NT2/D1 (cell line): ENCODE measurements around the gene CFC1.
"Not testable (repeated sequence)": the region's sequence is repeated elsewhere in the genome, so short reads cannot be mapped to it uniquely, and the experiment has no call there.

ENCODE experiments used
- SUZ12 ChIP-seq: IDR thresholded peaks from 2 replicates; pipeline ENCODE4 v1.6.1; 2011; ENCODE audit not compliant: insufficient read length, insufficient read depth; ENCODE audit errors: extremely low read depth
- YY1 ChIP-seq: IDR thresholded peaks from 2 replicates; pipeline ENCODE4 v1.6.1; 2011; ENCODE audit not compliant: insufficient read length, insufficient read depth

DNA sequence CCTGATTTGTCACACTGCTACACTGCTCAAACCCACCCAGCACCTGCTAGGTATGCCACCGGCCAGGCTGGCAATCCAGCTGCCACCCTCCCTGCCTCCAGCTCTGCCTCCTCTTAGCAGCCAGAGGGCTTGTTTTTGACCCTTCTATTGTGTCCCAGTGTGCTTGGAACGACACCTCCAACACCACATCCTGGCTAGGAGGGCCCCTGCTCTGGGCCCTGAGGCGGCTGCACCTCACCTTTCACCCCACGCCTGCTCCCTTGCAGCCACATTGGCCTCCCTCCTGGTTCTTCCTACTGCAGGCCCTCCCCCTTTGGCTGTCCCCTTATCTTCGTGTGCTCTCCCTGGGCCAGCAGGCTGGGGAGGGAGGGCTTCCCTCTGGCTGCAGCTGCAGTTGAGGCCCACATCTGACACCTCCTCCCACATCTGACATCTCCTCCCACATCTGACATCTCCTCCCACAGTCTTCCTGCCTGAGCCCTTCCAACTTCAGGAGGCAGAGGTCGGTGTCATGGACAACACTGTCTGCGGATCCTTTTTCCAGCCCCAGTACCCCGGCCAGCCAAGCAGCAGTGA lies 23.1 kb downstream of the CFC1 start:
- not testable (repeated sequence) for TF ChIP-seq YY1, SUZ12
